Rectal smooth muscle tissue (tissue), 1 donor: ENCODE results near the gene GNAS-AS1.

Experiments used
- H3K27ac ChIP-seq: one replicate; pipeline ENCODE4 v1.7.0; 2013; ENCODE audit warnings: low read depth, low read length, inconsistent platforms
- H3K27me3 ChIP-seq: one replicate; pipeline ENCODE4 v1.7.0; 2013; ENCODE audit warnings: low read length; ENCODE audit not compliant: control insufficient read depth, insufficient read depth
- H3K36me3 ChIP-seq: one replicate; pipeline ENCODE4 v1.7.0; 2013; ENCODE audit warnings: low read length; ENCODE audit not compliant: control insufficient read depth, insufficient read depth
- H3K4me1 ChIP-seq: one replicate; pipeline ENCODE4 v1.7.0; 2013; ENCODE audit warnings: low read length; ENCODE audit not compliant: control insufficient read depth, insufficient read depth
- H3K4me3 ChIP-seq: one replicate; pipeline ENCODE4 v1.7.0; 2013; ENCODE audit warnings: low read length
- H3K9ac ChIP-seq: one replicate; pipeline ENCODE4 v1.7.0; 2013; ENCODE audit warnings: low read length

Gene GNAS-AS1

DNA sequence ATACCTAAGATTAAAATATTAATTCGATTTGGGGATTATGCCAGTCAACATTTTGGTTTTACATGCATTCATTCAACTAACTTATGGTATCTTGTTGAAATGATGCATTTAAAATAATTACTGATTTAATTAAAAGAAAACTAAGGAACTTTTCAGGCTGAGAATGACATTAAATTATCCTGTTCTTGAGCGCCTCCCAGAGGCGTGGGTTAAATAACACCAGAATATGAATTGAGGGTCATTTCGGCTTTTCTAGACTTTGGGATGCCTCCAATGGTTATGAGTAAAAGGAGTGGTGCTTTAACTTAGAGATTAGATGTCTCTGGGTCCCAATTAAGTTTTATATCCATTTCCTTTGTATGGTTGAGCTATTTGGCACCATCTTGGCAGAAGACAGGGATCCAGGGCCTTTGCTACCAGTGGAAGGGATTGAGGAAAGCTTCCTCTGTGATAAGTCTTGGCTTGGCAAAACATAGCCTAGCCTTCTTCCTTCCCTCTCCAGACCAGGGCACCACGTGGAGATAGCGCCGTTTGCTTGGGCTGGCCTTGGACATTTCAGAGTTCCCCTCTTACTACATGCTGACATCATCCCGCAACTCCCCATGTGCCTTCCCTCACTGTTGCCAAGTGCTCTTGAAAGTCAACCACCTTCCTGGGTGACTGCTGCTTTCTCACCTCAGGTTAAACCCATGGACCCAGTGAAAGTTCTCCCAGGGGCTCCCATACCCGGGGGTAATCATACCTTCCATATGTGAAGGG lies 30.5 kb upstream of the GNAS-AS1 start:
- H3K27me3 ChIP-seq = no peaks in the 10 kb centered on the region
- no peak overlapping the region for H3K27ac ChIP-seq
- H3K4me3 ChIP-seq = no peak overlapping the region
- H3K4me1 ChIP-seq = no peaks in the 10 kb centered on the region
- H3K9ac ChIP-seq = no peak overlapping the region
- no peaks in the 10 kb centered on the region for H3K36me3 ChIP-seq

DNA sequence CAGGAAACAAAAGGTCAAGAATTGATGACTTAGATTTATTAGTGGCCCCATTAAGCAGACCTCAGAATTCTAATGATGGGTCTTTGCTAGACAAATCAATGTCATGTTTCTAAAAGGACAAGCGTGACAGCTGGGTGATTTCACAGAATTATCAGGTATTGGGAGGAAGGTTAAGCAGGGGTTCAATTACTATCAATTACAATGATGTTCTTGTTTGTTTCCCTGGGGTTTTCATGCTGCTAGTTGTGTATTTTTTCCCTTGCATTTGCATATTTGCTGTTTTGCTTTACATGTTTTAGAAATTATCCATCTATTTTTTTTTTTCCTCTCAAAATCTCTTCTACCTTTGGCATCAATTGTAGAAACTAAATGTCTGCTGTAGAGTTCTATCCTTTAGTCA lies 29.7 kb upstream of the GNAS-AS1 start:
- Histone ChIP-seq H3K36me3 (no peaks in the 10 kb centered on the region), H3K27ac (no peak overlapping the region), H3K4me1 (no peaks in the 10 kb centered on the region), H3K9ac (no peak overlapping the region), H3K4me3 (no peak overlapping the region), H3K27me3 (no peaks in the 10 kb centered on the region)

DNA sequence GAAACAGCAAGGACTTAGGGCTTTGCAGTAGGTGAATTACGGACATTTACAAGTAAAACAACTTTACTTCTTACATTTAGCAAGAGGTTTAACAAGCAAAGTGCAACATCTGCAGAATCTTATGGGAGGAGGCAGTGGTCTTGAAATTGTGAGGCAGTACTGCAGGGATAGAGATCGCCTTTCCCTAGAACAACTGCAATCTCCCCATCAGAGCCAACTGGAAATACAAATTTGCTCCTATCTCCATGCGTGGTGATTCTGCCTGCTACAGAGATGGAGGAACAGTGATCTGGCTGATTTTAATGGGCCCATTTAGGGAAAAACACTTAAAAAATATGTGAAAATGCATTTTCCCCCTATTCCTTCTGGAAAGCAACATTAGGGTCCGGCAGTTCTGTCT lies 27.7 kb upstream of the GNAS-AS1 start:
- Histone ChIP-seq H3K27ac (no peak overlapping the region), H3K27me3 (no peaks in the 10 kb centered on the region), H3K4me3 (no peak overlapping the region), H3K36me3 (no peaks in the 10 kb centered on the region), H3K9ac (no peak overlapping the region), H3K4me1 (no peaks in the 10 kb centered on the region)

DNA sequence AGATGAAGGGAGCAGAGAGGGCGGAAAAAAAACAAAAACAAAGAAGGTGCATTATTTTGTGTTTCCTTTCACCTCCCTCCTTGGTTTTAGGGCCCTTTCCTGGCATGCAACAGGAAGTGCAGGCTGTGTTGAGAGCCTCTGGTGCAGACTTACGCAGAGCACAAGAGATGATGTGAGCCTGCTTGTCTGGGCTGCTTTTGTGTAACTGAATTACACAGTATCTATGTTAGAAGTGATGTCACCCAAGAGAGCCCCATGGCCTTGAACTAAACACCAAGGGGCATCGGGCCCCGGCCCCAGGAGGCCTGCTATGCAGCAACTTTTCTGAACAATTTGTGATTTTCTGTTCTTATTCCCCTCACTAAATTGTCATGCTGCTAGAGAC lies 27.3 kb upstream of the GNAS-AS1 start:
- no peaks in the 10 kb centered on the region for H3K4me1 ChIP-seq
- H3K4me3 ChIP-seq = no peak overlapping the region
- no peak overlapping the region for H3K27ac ChIP-seq
- H3K9ac ChIP-seq = no peak overlapping the region
- H3K27me3 ChIP-seq = no peaks in the 10 kb centered on the region
- no peaks in the 10 kb centered on the region for H3K36me3 ChIP-seq

DNA sequence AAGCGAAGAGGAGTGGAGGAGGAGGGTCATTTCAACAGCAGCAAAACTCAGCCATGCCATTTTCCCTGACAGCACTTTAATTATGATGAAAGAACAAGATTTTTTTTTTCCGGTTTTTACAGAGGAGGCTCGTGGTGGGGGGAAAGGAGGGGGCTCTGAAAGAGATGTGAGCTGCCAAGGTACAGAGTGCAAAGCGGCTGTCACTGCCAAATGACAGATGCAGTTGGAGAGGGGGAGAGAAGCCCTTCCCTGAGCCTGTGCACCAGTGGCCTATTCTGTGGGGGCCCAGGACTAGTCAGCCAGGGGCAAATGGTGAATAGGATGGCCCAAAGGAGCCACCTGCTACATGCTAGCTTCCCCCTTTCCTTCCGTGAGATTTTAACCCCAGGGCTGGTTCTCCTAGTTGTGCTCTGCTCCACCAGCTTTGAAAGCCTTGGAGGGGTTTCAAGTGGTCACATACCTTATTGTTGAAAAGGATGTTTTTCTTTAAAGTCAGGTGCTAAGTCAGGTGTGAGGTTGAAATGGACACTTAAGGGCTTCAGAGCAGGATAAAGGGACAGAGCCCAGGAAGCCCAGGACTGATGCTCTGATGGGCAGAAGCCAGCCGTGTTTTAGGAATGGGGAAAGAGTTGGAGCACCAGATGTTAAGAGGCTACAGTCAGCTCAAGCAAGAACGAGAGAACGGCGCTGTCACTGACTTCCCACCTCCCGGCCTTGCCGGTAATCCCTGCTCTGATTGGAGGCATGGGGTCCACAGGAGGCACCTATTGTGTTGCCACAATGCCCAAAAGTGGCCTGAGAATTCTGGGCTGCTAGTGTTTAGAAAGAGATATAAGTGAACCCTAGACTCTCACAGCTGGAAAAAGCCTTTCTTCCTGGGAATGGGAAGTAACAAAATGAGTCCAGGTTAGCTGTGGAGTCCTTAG lies 26.6 kb upstream of the GNAS-AS1 start:
- Histone ChIP-seq H3K9ac (no peak overlapping the region), H3K4me3 (no peak overlapping the region), H3K36me3 (no peaks in the 10 kb centered on the region), H3K27ac (no peak overlapping the region), H3K27me3 (no peaks in the 10 kb centered on the region), H3K4me1 (no peaks in the 10 kb centered on the region)

DNA sequence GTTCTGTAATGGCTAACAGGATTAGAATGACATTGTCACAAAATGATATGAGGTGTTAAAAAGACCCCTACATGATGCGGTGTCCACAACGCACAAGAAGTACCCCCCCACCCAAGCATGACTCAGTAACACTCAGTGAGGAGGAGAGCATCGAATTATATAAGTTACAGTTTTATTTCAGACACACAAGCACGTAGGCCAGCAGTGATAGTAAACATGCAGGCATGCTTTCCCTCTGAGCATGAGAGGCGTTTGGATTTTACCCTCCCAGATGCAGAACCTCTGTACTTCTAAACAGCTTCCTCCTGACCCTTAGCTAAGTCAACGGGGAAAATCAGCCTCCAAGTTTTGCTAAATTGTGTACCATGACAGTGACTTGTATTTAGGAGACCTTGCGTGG lies 25.7 kb upstream of the GNAS-AS1 start:
- Histone ChIP-seq H3K4me3 (no peak overlapping the region), H3K27ac (no peak overlapping the region), H3K36me3 (no peaks in the 10 kb centered on the region), H3K9ac (no peak overlapping the region), H3K4me1 (no peaks in the 10 kb centered on the region), H3K27me3 (no peaks in the 10 kb centered on the region)

DNA sequence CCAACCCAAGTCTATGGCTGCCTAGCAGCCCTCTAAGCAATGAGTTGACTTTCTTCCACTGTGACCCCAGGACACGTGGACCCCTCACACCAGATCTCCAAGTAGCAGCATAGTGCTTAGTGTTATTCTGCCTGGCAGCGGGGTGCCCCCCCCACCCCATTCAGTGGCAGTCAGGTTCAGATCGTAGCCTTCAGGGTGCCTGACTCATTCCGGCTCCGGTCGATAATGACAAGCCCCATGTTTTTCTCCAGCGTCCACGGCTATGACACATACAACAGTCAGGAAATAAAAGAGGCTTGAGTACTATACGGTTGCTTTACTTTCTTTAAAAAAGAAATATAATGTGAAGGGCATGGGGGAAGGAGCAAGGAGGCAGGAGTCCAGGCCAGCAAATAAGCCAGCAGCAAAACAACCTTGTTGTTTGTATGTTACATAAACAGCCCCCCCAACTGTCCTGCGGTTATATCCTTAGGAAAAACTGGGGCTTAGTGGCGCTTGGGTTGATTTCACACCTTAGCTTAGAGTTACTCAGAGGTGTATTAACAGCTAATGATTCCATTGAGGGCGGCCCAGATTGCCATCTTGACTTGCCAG lies 24.9 kb upstream of the GNAS-AS1 start:
- H3K9ac ChIP-seq = no peak overlapping the region
- no peaks in the 10 kb centered on the region for H3K27me3 ChIP-seq
- no peaks in the 10 kb centered on the region for H3K4me1 ChIP-seq
- no peaks in the 10 kb centered on the region for H3K36me3 ChIP-seq
- H3K27ac ChIP-seq = no peak overlapping the region
- H3K4me3 ChIP-seq = no peak overlapping the region

DNA sequence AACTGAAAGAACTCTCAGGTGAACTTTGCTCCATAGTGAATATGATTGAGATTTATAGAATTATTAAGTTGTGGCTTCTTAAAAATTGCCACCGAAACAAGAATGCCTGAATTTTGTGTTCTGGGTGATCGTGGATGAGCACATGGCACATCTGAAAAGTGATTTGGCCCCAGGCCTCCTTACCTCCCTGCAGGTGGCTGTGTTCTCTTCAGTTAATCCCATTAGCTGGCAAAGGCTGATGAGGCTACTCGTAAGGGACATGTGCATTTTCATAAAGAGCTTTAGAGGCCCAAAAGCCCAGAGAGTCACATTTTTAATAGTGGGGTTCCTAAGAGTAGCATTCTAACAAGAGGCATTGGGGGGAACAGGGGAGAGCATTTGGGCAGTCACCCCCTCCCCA lies 24.4 kb upstream of the GNAS-AS1 start:
- Histone ChIP-seq H3K9ac (no peak overlapping the region), H3K27ac (no peak overlapping the region), H3K36me3 (no peaks in the 10 kb centered on the region), H3K4me1 (no peaks in the 10 kb centered on the region), H3K4me3 (no peak overlapping the region), H3K27me3 (no peaks in the 10 kb centered on the region)

DNA sequence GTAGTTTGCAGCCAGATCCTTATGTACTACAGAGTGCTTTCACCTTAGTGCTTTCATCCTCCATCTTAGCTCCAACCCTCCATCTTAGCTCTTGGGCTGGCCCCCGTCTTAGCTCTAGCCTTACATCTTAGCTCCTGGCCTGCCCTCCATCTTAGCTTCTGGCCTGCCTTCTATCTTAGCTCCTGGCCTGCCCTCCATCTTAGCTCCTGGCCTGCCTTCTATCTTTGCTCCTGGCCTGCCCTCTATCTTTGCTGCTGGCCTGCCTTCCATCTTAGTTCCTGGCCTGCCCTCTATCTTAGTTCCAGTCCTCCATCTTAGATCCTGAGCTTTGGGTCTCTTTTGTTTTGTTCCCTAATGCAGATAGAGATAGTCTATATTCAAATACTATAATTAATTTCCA lies 23.8 kb upstream of the GNAS-AS1 start:
- H3K9ac ChIP-seq = no peak overlapping the region
- H3K4me3 ChIP-seq = no peak overlapping the region
- H3K4me1 ChIP-seq = no peaks in the 10 kb centered on the region
- no peak overlapping the region for H3K27ac ChIP-seq
- no peaks in the 10 kb centered on the region for H3K27me3 ChIP-seq
- H3K36me3 ChIP-seq = no peaks in the 10 kb centered on the region

DNA sequence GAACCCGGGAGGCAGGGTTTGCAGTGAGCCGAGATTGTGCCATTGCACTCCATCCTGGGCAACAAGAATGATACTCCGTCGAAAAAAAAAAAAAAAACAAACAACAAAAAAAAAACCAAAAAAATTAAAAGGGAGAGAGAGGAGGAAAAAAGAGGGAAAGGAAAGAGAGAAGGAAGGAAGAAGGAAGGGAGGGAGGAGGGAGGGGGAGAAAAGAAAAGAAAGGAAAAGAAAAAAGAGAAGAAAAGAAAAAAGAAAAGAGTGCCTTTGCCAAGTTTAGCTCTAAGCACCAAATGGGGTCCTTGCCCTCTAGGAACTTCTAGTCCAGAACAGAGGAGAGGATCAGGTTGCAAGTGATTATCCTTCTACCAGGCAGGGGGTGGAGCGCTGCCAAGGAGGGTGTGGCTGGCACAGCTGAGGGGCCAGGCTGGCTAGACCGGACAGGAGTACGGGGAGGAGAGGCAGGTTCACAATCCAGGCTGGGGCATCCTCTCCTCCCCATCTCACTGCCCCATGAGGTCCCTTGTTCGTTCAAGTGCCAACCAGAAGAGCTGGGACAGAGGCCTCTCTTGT lies 20.9 kb upstream of the GNAS-AS1 start:
- Histone ChIP-seq H3K27ac (no peak overlapping the region), H3K4me1 (no peaks in the 10 kb centered on the region), H3K4me3 (no peak overlapping the region), H3K9ac (no peak overlapping the region), H3K27me3 (peaks cover 2% of the 10 kb centered on the region), H3K36me3 (no peaks in the 10 kb centered on the region)

DNA sequence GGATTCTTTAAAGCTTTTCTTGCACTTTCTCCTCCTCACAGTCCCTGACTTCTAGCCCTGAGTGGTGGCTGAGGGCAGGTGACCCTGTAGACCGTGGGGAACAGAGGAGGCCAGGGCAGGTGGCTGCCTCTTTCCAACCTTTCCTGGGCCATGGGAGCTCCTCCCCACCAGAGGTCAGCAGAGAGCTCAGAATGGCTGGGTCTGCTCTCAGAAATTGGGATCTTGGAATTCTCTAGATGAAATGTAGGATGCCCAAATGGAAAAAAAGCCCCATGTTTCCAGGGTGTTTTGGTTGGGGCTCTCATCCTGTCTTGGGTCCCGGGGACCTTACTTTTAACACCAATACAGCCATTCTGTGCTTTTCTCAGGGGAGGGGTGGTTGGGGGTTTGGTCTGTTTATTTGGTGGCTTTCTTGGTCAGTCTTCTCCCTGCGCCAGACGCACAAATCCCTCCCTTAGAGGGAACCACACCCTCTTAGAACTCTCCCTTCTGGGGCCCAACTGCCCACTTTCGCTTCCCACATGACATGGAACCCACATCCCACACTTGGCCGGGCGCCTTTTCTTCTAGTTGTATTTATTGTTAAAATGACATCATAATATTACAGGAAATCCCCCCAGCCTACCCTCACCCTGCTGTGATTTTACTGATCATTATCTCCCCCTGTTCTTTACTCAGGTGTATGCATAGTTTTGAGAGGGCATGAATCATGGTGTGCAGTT lies 19.8 kb upstream of the GNAS-AS1 start:
- Histone ChIP-seq H3K4me1 (no peaks in the 10 kb centered on the region), H3K36me3 (no peaks in the 10 kb centered on the region), H3K9ac (no peak overlapping the region), H3K4me3 (no peak overlapping the region), H3K27me3 (peaks cover 2% of the 10 kb centered on the region), H3K27ac (no peak overlapping the region)
